ENCODE results near the gene CACNA2D1. TPM values are rescaled to one million over a fixed set of nuclear protein-coding genes. Genes with fewer than 3 reads are reported as not detected.

Gene CACNA2D1
- total RNA-seq, 1 experiment from 2014 or later: 9.8 TPM

DNA sequence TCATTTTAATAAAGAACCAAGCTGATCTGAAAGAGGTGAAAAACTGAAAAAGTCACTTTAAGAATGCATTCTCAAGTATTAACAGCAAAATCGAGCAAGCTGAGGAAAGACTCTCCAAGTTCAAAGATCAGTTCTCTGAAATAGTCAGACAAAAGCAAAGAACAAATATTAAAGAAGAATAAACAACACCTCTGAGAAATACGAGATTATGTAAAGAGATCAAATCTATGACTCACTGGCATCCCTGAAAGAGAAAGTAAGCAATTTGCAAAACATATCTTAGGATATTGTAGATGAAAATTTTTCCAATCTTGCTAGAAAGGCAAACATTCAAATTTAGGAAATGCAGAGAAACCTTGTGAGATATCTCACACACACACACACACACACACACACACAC lies 535.4 kb downstream of the CACNA2D1 start:
- H3K4me3 ChIP-seq (ENCODE audit: low read depth in 2 of 2, low read length in 2 of 2): no peak overlapping the region
- DNase-seq (ENCODE audit: low read depth, low spot score) (no peak), ATAC-seq (no peak)
- H3K27ac ChIP-seq (ENCODE audit: low read length): no peak overlapping the region
- H3K27me3 ChIP-seq (ENCODE audit: control insufficient read depth, insufficient read depth, low read length): no peaks in the 10 kb centered on the region
- intact Hi-C loops (cut with micrococcal nuclease; ENCODE audit: unreplicated experiment): no loop called here
- in situ Hi-C loops (cut with HindIII; ENCODE audit: low pct_unique_long_range_greater_than_20kb, low sequenced_read_pairs): no loop called here
- no TSS peak for BruUV-seq (replicated peaks)
- no peaks in the 10 kb centered on the region for H3K4me1 ChIP-seq (ENCODE audit: control insufficient read depth, insufficient read depth, low read length)
- no peak for TF ChIP-seq POLR2AphosphoS5 (IDR thresholded peaks at IDR 0.05; ENCODE audit: low read depth, low read length)
- TF ChIP-seq, protein P1, sequence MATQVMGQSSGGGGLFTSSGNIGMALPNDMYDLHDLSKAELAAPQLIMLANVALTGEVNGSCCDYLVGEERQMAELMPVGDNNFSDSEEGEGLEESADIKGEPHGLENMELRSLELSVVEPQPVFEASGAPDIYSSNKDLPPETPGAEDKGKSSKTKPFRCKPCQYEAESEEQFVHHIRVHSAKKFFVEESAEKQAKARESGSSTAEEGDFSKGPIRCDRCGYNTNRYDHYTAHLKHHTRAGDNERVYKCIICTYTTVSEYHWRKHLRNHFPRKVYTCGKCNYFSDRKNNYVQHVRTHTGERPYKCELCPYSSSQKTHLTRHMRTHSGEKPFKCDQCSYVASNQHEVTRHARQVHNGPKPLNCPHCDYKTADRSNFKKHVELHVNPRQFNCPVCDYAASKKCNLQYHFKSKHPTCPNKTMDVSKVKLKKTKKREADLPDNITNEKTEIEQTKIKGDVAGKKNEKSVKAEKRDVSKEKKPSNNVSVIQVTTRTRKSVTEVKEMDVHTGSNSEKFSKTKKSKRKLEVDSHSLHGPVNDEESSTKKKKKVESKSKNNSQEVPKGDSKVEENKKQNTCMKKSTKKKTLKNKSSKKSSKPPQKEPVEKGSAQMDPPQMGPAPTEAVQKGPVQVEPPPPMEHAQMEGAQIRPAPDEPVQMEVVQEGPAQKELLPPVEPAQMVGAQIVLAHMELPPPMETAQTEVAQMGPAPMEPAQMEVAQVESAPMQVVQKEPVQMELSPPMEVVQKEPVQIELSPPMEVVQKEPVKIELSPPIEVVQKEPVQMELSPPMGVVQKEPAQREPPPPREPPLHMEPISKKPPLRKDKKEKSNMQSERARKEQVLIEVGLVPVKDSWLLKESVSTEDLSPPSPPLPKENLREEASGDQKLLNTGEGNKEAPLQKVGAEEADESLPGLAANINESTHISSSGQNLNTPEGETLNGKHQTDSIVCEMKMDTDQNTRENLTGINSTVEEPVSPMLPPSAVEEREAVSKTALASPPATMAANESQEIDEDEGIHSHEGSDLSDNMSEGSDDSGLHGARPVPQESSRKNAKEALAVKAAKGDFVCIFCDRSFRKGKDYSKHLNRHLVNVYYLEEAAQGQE (IDR thresholded peaks at IDR 0.05; ENCODE audit: insufficient read depth in 1 of 2, low read depth in 2 of 2, low read length in 1 of 2): no peak
- TF ChIP-seq SIN3A (IDR thresholded peaks at IDR 0.05; ENCODE audit: borderline replicate concordance, insufficient read depth, low read depth, low read length): no peak
- TF ChIP-seq, protein P2, sequence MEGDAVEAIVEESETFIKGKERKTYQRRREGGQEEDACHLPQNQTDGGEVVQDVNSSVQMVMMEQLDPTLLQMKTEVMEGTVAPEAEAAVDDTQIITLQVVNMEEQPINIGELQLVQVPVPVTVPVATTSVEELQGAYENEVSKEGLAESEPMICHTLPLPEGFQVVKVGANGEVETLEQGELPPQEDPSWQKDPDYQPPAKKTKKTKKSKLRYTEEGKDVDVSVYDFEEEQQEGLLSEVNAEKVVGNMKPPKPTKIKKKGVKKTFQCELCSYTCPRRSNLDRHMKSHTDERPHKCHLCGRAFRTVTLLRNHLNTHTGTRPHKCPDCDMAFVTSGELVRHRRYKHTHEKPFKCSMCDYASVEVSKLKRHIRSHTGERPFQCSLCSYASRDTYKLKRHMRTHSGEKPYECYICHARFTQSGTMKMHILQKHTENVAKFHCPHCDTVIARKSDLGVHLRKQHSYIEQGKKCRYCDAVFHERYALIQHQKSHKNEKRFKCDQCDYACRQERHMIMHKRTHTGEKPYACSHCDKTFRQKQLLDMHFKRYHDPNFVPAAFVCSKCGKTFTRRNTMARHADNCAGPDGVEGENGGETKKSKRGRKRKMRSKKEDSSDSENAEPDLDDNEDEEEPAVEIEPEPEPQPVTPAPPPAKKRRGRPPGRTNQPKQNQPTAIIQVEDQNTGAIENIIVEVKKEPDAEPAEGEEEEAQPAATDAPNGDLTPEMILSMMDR (IDR thresholded peaks at IDR 0.05): no peak
- TF ChIP-seq TCF7L2 (IDR thresholded peaks at IDR 0.05; ENCODE audit: low read depth, low read length): no peak
- peaks cover 4% of the 10 kb centered on the region for H3K9me3 ChIP-seq (ENCODE audit: control insufficient read depth, insufficient read depth, low read depth, low read length)
- CTCF ChIA-PET: no interaction called here
- H3K36me3 ChIP-seq (ENCODE audit: control insufficient read depth, insufficient read depth, low read length): no peaks in the 10 kb centered on the region
- POLR2A ChIA-PET: no interaction called here

DNA sequence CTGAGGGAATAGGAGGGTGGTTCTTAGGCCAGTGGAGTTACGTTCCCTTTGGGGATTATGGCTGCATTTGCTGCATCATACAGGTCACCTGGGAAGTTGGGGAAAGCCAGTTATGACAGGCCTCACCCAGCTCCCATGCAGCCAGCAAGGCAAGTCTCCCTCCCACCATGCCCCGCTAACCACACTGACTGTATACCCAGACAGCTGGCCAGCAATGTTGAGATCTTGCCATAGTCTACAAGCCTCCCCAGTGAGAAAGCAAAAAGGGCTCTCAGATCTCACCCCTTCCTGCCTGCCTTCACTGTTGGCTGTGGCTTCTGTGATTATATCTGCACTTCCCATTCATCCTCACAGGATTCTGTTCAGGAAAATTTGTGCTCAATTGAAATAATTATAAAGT lies 540.5 kb downstream of the CACNA2D1 start:
- in situ Hi-C loops (cut with HindIII; ENCODE audit: low pct_unique_long_range_greater_than_20kb, low sequenced_read_pairs) (no loop called here), intact Hi-C loops (cut with micrococcal nuclease; ENCODE audit: unreplicated experiment) (no loop called here)

More for the DNA sequence above, 540.5 kb downstream of the CACNA2D1 start:
- TF ChIP-seq SIN3A (IDR thresholded peaks at IDR 0.05; ENCODE audit: borderline replicate concordance, insufficient read depth, low read depth, low read length): no peak
- TF ChIP-seq, protein P1 (IDR thresholded peaks at IDR 0.05; ENCODE audit: insufficient read depth in 1 of 2, low read depth in 2 of 2, low read length in 1 of 2): no peak
- TF ChIP-seq, protein P2 (IDR thresholded peaks at IDR 0.05): no peak
- TF ChIP-seq POLR2AphosphoS5 (IDR thresholded peaks at IDR 0.05; ENCODE audit: low read depth, low read length): no peak
- TF ChIP-seq TCF7L2 (IDR thresholded peaks at IDR 0.05; ENCODE audit: low read depth, low read length): no peak
- Histone ChIP-seq H3K4me1 (ENCODE audit: control insufficient read depth, insufficient read depth, low read length) (no peaks in the 10 kb centered on the region), H3K27me3 (ENCODE audit: control insufficient read depth, insufficient read depth, low read length) (no peaks in the 10 kb centered on the region), H3K9me3 (ENCODE audit: control insufficient read depth, insufficient read depth, low read depth, low read length) (no peaks in the 10 kb centered on the region), H3K36me3 (ENCODE audit: control insufficient read depth, insufficient read depth, low read length) (no peaks in the 10 kb centered on the region), H3K4me3 (ENCODE audit: low read depth in 2 of 2, low read length in 2 of 2) (no peak overlapping the region), H3K27ac (ENCODE audit: low read length) (no peak overlapping the region)
- DNase-seq (ENCODE audit: low read depth, low spot score): no peak
- ChIA-PET CTCF (no interaction called here), POLR2A (no interaction called here)
- no peak for ATAC-seq
- BruUV-seq (replicated peaks): no TSS peak
